Measurements from ENCODE around the gene IFI27L2.

DNA sequence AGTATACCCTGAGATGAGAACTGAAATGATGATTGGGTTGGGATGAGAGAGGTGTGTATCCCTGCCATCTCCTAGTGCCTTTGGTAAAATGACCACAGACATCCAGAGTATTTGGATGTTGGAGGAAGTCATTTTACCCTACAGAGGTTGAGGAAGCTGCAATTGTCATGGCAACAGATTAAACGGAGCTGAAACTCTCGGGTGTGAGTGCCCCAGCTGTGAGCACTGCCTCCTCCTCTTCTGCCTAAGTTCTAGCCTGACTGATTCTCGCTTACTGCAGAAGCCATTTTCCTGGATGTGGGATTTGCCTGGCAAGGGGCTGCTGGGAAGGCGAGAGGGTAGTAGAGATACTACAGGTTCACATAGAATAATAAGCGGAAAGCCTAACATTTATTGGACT is 34.4 kb upstream of the IFI27L2 start:
- TF ChIP-seq EP300 (IDR thresholded peaks at IDR 0.05), result no peak
- TF ChIP-seq, protein P1, sequence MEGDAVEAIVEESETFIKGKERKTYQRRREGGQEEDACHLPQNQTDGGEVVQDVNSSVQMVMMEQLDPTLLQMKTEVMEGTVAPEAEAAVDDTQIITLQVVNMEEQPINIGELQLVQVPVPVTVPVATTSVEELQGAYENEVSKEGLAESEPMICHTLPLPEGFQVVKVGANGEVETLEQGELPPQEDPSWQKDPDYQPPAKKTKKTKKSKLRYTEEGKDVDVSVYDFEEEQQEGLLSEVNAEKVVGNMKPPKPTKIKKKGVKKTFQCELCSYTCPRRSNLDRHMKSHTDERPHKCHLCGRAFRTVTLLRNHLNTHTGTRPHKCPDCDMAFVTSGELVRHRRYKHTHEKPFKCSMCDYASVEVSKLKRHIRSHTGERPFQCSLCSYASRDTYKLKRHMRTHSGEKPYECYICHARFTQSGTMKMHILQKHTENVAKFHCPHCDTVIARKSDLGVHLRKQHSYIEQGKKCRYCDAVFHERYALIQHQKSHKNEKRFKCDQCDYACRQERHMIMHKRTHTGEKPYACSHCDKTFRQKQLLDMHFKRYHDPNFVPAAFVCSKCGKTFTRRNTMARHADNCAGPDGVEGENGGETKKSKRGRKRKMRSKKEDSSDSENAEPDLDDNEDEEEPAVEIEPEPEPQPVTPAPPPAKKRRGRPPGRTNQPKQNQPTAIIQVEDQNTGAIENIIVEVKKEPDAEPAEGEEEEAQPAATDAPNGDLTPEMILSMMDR (IDR thresholded peaks at IDR 0.05), result no peak
- no peak for TF ChIP-seq POLR2A (IDR thresholded peaks at IDR 0.05)

Data from stomach (tissue), 4 donors.